Spleen (tissue), 7 donors: ENCODE results near the gene PIPOX.

Source experiments
- CTCF ChIP-seq, 11 experiments: fragments of 200-600 bp in 7 of 11; fragments of 450-650 bp in 4 of 11; sonication (generic) in 4 of 11; IDR thresholded peaks in 8 of 11; conservative IDR thresholded peaks in 3 of 11; 1 replicate in 7 of 11; 2 replicates in 4 of 11; pipeline versions ENCODE4 v1.4.0 to v1.8.0; 2016 to 2021; ENCODE audit warnings: antibody characterized with exemption in 11 of 11, inconsistent platforms in 4 of 11, mild to moderate bottlenecking in 1 of 11
- POLR2A ChIP-seq, 3 donors: fragments of 450-650 bp; IDR thresholded peaks; one replicate each; pipeline ENCODE4 v1.5.1; 2017; ENCODE audit warnings: antibody characterized with exemption in 3 of 3, mild to moderate bottlenecking in 1 of 3
- POLR2AphosphoS5 ChIP-seq, 3 donors: sonication (generic); formaldehyde crosslinking; IDR thresholded peaks; one replicate each; pipeline ENCODE4 v1.5.1; 2017; ENCODE audit warnings: antibody characterized with exemption in 3 of 3
- donor health status: DM: no; HTN: no; CAD: no; lungs with moderate emphysema.
- donor health status: DM: no; HTN: no; CAD: no.
- donor health status: DM: no; HTN: no; CAD: no.

GRCh38 chr17:29070308-29070707 is 27.4 kb downstream of the PIPOX start:
- TF ChIP-seq POLR2AphosphoS5 (IDR thresholded peaks at IDR 0.05) (no peak), CTCF (IDR thresholded peaks at IDR 0.05 in 8 of 11, conservative IDR thresholded peaks at IDR 0.05 in 3 of 11) (no peak), POLR2A (IDR thresholded peaks at IDR 0.05) (no peak)
